ENCODE data around the gene KIF26B.

Gene KIF26B

GRCh38 chr1:245245021-245245667, 90.4 kb downstream of the KIF26B start:
- DNase-seq: no peak

- DNase-seq: no peak
Observed at GRCh38 chr1:245246433-245246832, 91.6 kb downstream of the KIF26B start.

DNA sequence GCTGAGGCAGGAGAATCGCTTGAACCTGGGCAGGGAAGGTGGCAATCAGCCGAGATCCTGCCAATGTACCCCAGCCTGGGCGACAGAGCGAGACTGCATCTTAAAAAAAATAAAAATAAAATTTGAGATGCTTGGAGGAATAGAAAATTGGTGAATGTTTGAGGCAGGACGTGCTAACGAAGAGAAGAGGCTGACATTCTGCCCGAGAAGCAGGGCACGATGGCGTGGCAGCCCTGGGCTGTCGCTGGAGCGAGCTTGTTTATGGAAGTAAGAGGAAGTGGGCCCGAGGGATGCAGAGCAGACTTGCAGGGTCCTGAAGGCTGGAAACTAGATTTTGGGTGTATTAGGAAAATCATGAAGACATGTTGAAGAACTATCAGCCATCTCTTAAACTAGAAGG, 92.6 kb downstream of the KIF26B start:
- DNase-seq: no peak

DNA sequence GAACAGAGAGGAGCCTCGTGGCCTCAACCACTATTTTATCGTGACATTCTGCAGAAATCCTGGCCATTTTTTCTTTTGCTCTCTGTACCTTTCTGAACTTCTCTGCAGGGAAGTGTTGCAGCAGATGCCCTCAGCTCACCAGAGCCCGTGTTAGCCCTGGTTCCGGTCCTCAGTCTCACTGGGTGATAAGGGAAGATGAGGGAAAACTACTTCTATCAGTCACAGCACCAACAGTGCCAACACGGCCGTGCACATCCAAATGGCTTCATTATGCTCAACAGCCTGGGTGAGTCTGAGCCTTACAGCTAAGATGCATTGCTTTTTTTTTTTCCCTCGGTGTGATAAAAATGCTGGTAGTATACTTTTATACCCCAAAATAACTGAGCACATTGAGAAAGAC, 93.0 kb downstream of the KIF26B start:
- DNase-seq: no peak

DNA sequence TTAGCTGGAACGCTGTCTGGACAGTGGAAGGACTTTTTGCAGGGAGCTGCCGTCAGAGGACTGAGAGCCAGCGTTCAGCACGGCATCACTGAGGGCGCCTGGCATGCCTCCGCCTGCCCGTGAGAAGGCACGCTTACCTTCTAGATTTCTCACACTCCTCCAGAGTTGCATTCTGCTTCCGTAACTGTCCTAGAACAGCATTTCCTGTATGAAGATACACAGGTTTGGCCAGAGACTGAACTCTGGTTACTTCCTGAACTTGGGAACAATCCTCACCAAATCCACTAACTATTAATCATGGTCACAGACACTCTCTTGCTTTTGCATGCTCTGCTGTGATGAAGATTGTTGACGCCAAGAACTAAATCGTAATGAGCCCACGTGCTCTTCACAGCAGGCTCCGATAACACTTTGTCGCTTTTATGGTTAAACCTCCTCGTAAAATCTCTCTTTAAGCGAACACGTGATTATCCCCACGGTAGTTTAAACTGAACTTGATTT, 93.5 kb downstream of the KIF26B start:
- DNase-seq: no peak

- no peak for DNase-seq
Observed at GRCh38 chr1:245255783-245256182, 101.0 kb downstream of the KIF26B start.

GRCh38 chr1:245256528-245256927, 101.7 kb downstream of the KIF26B start:
- no peak for DNase-seq

GRCh38 chr1:245258271-245258920, 103.6 kb downstream of the KIF26B start:
- no peak for DNase-seq

DNA sequence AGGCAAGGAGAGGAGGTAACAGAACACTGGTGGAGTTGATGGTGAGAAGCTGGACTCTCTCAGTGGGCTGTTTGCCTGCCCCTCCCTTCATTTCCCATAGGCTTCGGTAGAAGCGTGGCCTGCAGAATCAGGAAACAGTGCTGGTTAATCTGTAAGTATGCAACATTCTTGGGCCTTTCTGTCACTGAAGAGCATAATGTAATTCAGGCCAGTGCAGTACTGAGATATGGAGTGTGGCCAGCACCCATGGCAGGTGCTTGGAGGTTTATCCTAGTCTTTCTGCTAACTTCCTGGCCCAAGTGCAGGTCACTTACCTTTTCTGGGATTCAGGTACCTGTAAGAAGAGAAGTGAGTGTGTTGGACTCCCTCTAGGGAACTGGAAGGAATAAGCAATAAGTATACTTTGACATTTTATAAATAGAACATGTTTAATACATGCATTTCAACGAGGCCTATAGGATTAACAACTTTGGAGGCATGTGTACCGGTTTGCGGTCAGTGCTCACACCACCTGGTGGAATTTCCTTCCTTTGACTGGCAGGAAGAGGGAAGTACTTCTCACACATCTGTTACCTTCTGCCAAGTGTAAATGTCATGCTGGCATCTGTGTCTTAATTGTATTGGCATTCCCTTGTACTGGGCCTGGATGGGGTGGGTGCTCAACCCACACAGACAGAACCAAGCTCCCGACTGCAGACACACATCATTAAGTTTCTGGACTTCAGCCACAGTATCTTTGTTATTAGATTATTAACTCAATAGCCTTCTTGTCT, 105.5 kb downstream of the KIF26B start:
- DNase-seq: no peak

- no peak for DNase-seq
Observed at GRCh38 chr1:245260883-245261282, 106.1 kb downstream of the KIF26B start.

DNA sequence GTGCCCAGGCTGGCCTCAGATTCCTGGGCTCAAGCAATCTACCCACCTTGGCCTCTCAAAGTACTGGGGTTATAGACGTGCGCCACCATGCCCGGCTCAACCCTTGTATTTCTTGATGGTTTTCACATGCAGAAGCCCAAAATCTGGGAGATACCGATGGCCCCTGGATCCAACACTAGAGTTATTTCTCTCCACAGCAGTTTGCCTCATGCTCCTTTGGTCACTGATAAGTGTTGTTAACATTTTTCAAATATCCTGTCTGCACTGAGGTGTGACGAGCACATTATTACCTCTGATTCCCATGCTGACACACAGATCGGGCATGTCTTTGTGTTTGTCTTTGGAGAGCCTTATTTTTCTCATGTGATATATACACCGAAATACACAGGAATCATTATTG, 107.0 kb downstream of the KIF26B start:
- no peak for DNase-seq

DNA sequence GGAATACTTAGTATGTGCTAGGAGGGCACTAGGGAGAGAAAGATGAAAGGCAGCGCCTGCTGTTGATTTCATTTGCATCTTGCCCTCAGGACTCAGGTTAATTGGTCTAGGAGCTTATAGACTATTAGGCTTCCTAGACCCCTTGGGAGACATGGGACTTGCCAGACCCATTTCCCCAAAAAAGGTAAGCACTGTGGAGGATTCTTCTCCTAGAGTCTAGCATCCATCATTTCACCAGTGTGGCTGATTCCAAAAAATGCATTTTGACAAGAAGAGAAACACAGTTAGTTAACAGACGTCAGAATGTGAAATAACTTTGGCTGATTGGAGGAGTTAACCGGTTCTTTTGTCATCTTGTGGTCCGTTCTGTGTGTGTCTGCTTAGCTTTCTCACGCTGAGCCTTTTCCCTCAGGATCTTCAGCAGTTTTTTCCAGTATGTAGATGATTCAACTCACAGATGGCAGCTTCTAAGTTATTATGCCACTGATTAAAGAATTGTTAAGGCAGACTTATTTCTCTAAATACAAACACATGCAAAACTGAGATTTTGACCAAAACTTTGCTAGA, 108.8 kb downstream of the KIF26B start:
- DNase-seq: no peak

- no peak for DNase-seq
Observed at GRCh38 chr1:245264226-245264625, 109.4 kb downstream of the KIF26B start.

GRCh38 chr1:245266105-245266504, 111.3 kb downstream of the KIF26B start:
- no peak for DNase-seq

DNA sequence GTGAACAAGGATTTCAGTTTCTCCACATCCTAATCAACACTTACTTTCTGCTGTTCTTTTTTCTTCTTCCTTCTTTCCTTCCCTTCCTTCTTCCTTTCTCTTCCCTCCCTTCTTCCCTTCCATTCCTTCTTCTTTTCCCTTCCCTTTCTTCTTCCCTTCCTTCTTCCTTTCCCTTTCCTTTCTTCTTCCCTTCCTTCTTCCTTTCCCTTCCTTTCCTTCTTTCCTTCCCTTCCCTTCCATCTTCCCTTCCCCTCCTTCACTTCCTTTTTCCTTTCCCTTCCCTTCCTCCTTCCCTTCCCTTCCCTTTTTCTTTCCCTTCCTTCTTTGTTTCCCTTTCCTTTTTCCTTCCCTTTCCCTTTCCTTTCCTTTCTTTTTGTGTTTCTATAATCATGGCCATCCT, 115.3 kb downstream of the KIF26B start:
- DNase-seq: no peak

DNA sequence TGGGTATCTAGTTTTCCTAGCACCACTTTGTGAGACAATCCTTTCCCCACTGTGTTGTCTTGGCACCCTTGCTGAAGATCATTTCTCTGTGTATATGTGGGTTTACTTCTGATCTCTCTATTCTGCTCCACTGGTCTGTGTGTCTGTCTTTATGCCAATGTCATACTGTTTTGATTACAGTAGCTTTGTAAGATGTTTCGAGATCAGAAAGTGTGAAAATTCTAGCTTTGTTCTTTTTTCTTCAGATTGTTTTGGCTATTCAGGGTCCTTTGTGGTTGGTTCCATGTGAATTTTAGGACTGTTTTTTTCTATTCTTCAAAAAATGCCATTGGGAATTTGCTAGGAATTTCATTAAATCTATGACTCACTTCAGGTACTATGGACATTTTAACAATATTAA, 116.2 kb downstream of the KIF26B start:
- DNase-seq: no peak

DNA sequence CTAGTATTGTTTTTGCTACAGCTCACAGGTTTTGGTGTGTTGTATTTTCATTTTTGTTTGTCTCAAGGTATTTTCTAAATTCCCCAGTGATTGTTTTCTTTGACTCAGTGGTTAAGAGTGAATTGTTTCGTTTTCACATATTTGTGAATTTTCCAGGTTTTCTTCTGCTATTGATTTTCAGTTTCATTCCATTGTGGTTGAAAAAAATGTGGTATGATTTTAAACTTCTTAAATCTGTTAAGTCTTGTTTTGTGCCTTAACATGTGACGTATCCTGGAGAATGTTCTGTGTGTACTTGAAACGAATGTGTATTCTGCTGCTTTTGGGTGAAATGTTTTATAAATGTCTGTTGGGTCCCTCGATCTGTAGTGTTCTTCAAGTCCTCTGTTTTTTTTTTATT, 117.9 kb downstream of the KIF26B start:
- no peak for DNase-seq

- no peak for DNase-seq
Observed at GRCh38 chr1:245276445-245276844, 121.7 kb downstream of the KIF26B start.

GRCh38 chr1:245277276-245277675, 122.5 kb downstream of the KIF26B start:
- DNase-seq: no peak

DNA sequence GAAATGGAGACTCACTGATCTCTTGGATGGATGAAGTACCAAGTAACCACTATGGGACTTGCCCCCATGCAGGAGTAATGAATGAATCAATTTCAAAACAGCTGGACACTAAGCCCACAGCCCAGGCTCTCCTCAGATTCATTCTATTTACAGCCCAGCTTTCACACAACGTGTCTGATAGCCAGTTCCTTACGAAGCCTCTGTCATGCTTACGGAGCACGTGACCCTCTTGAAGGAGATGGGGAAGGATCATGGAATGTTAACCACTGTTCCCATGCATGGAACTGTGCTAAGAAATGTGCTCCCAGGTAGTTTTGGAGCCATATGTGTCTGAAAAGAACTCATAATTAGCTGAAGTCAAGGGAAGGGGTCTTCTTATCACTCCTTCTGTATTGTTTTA, 124.1 kb downstream of the KIF26B start:
- DNase-seq: no peak

DNA sequence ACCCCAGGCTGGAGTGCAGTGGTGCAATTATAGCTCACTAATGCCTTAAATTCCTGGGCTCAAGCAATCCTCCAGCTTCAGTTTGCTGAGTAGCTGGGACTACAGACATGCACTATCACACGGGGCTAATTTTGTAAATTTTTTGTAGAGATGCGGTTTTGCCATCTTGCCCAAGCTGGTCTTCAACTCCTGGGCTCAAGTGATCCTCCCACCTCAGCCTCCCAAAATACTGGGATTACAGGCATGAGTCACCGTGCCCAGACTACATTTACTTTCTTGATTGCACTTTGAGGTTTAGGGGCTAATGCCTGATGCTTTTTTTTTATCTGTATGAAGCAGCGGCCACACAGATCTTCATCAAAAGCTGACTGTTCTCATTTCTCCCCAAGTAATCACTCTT, 124.6 kb downstream of the KIF26B start:
- DNase-seq: no peak

DNA sequence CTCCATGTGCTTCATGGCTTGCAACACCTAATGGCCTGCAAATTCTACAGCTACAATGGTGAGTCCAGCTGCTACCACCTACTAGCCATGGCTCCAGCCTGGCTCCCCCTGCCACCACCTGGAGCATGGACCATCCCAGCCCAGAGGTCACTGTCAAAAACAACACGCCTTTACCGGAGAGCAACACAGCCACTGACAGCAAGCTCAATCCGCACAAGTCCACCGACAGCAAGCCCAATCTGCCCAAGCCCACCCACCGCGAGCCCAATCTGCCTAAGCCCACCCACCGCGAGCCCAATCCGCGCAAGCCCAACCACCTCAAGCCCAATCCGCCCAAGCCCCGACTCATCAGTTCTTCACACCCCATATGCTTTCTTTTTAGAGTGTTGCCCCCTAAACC, 128.2 kb downstream of the KIF26B start:
- DNase-seq: no peak

- no peak for DNase-seq
Observed at GRCh38 chr1:245285168-245285567, 130.4 kb downstream of the KIF26B start.

DNA sequence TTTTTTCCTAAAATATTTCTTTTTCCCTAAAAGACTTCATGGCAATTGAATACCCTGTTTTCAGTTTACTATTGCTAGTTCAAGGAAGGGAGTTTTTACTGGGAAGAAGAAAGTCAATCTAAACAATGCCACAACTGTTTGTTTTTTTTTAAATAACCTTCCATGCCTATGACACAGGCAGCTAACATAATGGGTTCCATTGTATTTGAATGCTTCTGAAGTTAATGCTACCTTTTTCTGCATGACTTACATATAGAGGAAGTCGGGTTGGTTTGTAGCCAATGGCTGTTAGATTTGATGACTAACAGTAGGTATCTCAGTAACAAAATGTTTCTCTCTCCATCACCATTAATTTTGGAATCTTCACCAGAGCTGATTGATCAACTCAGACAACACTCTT, 134.0 kb downstream of the KIF26B start:
- DNase-seq: no peak
